Islet precursor cell (in vitro differentiated cells): ENCODE data around the gene TUBB2A.
"Not testable (repeated sequence)": the region's sequence is repeated elsewhere in the genome, so short reads cannot be mapped to it uniquely, and the experiment has no call there.

Source experiments
- DNase-seq: peaks from one replicate; pipeline ENCODE4 v3.0.0-alpha.2; 2018

The TUBB2A gene

GRCh38 chr6:3147914-3148757 lies 9.2 kb downstream of the TUBB2A start:
- DNase-seq, result no peak

GRCh38 chr6:3144571-3144970 lies 12.8 kb downstream of the TUBB2A start:
- no peak for DNase-seq

- DNase-seq, result no peak
These were observed 14.2 kb downstream of the TUBB2A start for GRCh38 chr6:3143158-3143557.

GRCh38 chr6:3142536-3142935 lies 14.8 kb downstream of the TUBB2A start:
- no peak for DNase-seq

GRCh38 chr6:3140201-3140600 lies 17.1 kb downstream of the TUBB2A start:
- no peak for DNase-seq

GRCh38 chr6:3139090-3139903 lies 18.0 kb downstream of the TUBB2A start:
- DNase-seq, result peak; percentile 74

GRCh38 chr6:3138341-3138740 lies 19.0 kb downstream of the TUBB2A start:
- DNase-seq, result no peak

GRCh38 chr6:3137873-3138272 lies 19.5 kb downstream of the TUBB2A start:
- not testable (repeated sequence) for DNase-seq

- no peak for DNase-seq
These were observed 20.1 kb downstream of the TUBB2A start for GRCh38 chr6:3137057-3137777.

GRCh38 chr6:3136292-3137011 lies 20.9 kb downstream of the TUBB2A start:
- no peak for DNase-seq

- DNase-seq, result no peak
These were observed 21.6 kb downstream of the TUBB2A start for GRCh38 chr6:3135668-3136291.

GRCh38 chr6:3133515-3133914 lies 23.8 kb downstream of the TUBB2A start:
- no peak for DNase-seq

GRCh38 chr6:3131695-3132094 lies 25.6 kb downstream of the TUBB2A start:
- no peak for DNase-seq

- no peak for DNase-seq
These were observed 28.8 kb downstream of the TUBB2A start for GRCh38 chr6:3128356-3129108.

- no peak for DNase-seq
These were observed 31.5 kb downstream of the TUBB2A start for GRCh38 chr6:3125815-3126214.

GRCh38 chr6:3124667-3125066 lies 32.7 kb downstream of the TUBB2A start:
- DNase-seq, result no peak

- DNase-seq, result no peak
These were observed 34.5 kb downstream of the TUBB2A start for GRCh38 chr6:3122823-3123182.

- no peak for DNase-seq
These were observed 36.6 kb downstream of the TUBB2A start for GRCh38 chr6:3120765-3121089.

- DNase-seq, result no peak
These were observed 38.2 kb downstream of the TUBB2A start for GRCh38 chr6:3119040-3119723.

- peak; percentile 98 for DNase-seq
These were observed 38.8 kb downstream of the TUBB2A start, which contains the start of gene BPHL for GRCh38 chr6:3118353-3119039. BPHL (plus strand) TSS chr6:3118711; CDS start chr6:3118741, 30 bp downstream.
